Stimulated activated CD4-positive, alpha-beta T cell treated with anti-CD3 and anti-CD28 coated beads, TNF-alpha, amount 100 ng/mL, for 1 hour (primary cell): ENCODE results near the gene CASR.

Source experiments
- DNase-seq, 3 donors: peaks; one replicate each; pipeline ENCODE4 v3.0.0-alpha.2; 2020; ENCODE audit warnings: low read depth in 3 of 3, low spot score in 1 of 3

CASR gene

GRCh38 chr3:122215592-122216298 lies 32.3 kb downstream of the CASR start:
- DNase-seq = no peak

- DNase-seq = no peak
These were observed 34.4 kb downstream of the CASR start for GRCh38 chr3:122217901-122218300.

GRCh38 chr3:122219242-122219872 lies 35.9 kb downstream of the CASR start:
- no peak for DNase-seq

- no peak for DNase-seq
These were observed 43.7 kb downstream of the CASR start for GRCh38 chr3:122227036-122227781.

GRCh38 chr3:122230174-122230573 lies 46.7 kb downstream of the CASR start:
- no peak for DNase-seq

- DNase-seq = no peak
These were observed 48.1 kb downstream of the CASR start for GRCh38 chr3:122231465-122232157.

GRCh38 chr3:122232485-122232884 lies 49.0 kb downstream of the CASR start:
- DNase-seq = no peak

GRCh38 chr3:122233101-122233952 lies 49.9 kb downstream of the CASR start:
- no peak for DNase-seq

GRCh38 chr3:122234117-122234516 lies 50.6 kb downstream of the CASR start:
- DNase-seq = no peak

- DNase-seq = no peak
These were observed 51.7 kb downstream of the CASR start for GRCh38 chr3:122235147-122235546.

GRCh38 chr3:122239112-122239511 lies 55.6 kb downstream of the CASR start:
- no peak for DNase-seq

GRCh38 chr3:122245513-122246174 lies 62.2 kb downstream of the CASR start:
- DNase-seq = no peak

- no peak for DNase-seq
These were observed 62.7 kb downstream of the CASR start for GRCh38 chr3:122246199-122246598.

GRCh38 chr3:122247087-122247824 lies 63.8 kb downstream of the CASR start:
- no peak for DNase-seq

- no peak for DNase-seq
These were observed 64.3 kb downstream of the CASR start for GRCh38 chr3:122247825-122248185.

- DNase-seq = no peak
These were observed 68.0 kb downstream of the CASR start for GRCh38 chr3:122251428-122251827.

- no peak for DNase-seq
These were observed 70.1 kb downstream of the CASR start for GRCh38 chr3:122253581-122253980.

GRCh38 chr3:122255757-122256439 lies 72.4 kb downstream of the CASR start:
- no peak for DNase-seq
